Uterus (tissue), 2 donors: ENCODE data around the gene CCDC9.
A peak's percentile ranks its signal among the peaks of the same experiment; 100 is the strongest.

Experiments
- CTCF ChIP-seq, 4 experiments: fragments of 200-600 bp in 2 of 4; fragments of 450-650 bp in 2 of 4; sonication (generic) in 2 of 4; IDR thresholded peaks; one replicate each; pipeline ENCODE4 v1.5.1; 2016 to 2019; ENCODE audit warnings: antibody characterized with exemption in 4 of 4, mild to moderate bottlenecking in 2 of 4, moderate library complexity in 1 of 4
- POLR2A ChIP-seq, 2 donors: fragments of 450-650 bp; IDR thresholded peaks; one replicate each; pipeline ENCODE4 v1.6.1; 2016; ENCODE audit warnings: antibody characterized with exemption in 2 of 2, mild to moderate bottlenecking in 1 of 2, moderate library complexity in 1 of 2

- TF ChIP-seq CTCF (IDR thresholded peaks at IDR 0.05) (peak in 1 of 4 experiments; percentile 22), POLR2A (IDR thresholded peaks at IDR 0.05) (peak; percentile 5 to 30)
These were observed 18.8 kb downstream of the CCDC9 start for GRCh38 chr19:47274891-47275761.
